8988T (cell line): ENCODE results near the gene NKAP.
"Not testable (repeated sequence)": the region's sequence is repeated elsewhere in the genome, so short reads cannot be mapped to it uniquely, and the experiment has no call there.

Source experiments
- DNase-seq: peaks from one replicate; pipeline ENCODE4 v3.0.0; 2011

Gene NKAP

DNA sequence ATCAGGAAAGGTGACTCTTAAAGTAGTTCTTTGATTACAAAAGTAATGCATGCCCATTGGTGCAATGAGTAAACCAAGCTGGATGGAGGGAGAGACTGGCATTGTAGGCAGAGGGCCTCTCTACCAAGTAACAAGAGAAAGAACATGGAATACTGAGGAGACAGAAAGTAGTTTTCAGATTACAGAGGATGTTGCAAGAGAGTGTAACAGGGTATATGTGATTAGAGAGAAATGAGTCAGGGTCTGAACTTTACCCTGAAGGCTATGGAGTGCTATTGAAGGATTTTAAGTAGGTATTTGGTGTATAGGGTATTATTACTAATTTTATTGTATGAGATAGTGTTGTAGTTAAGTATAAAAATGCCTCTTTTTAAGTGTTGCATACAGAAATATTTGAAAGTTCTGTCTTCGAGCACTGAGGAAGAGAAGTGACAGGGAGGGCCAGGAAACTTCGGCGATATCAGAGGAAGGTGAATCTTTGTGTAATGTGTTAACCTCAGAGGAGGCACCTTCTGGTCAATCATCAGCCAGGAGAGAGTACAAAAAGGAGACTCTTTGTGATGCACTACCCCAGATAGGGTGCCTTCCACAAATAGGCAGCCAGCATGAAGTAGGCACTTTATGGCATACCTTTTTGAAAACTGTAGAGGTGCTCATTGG lies 8.2 kb downstream of the NKAP start:
- DNase-seq: no peak

DNA sequence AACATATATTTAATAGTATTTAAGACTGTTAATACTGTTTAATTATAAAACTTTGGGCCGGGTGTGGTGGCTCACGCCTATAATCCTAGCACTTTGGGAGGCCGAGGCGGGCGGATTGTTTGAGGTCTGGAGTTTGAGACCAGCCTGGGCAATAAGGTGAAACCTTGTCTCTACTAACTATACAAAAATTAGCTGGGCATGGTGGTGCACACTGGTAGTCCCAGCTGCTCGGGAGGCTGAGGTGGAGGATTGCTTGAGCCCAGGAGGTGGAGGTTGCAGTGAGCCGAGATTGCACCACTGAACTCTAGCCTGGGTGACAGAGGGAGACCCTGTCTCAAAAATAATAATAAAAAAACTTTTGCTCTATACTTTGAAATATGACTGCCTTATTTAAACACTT lies 21.2 kb downstream of the NKAP start:
- DNase-seq: not testable (repeated sequence)

DNA sequence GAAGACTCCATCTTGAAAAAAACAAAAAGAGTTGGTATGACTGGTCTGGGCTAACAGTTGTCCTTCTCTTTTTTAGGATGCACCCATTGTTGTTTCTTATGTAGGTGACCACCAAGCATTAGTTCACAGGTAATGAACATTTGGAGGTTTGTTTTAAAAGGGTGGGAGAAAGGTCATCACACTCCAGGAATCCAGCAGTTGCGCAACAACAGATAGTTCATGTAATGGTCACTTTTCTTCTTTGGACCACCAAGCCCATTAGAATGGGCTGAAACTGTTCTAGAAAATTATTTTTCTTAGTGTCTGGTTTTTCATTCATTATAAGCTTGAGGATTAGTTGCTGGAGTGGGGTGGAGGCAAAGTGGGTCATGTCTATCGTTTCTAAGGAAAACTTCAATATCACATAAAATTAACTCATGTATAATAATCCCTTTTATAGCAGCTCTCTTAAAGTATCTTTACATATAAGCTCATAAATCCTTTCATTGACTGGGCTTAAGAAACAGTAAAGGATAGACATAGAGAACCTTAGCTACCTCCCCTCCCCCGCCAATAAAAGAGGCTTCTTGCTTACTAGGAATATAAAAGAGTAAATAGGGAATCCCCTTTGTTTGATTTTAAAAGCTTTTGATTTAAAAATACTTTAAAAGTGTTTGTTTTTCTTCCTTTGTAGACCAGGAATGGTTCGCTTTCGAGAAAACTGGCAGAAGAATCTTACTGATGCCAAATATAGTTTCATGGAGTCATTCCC lies 23.5 kb downstream of the NKAP start:
- DNase-seq: no peak

DNA sequence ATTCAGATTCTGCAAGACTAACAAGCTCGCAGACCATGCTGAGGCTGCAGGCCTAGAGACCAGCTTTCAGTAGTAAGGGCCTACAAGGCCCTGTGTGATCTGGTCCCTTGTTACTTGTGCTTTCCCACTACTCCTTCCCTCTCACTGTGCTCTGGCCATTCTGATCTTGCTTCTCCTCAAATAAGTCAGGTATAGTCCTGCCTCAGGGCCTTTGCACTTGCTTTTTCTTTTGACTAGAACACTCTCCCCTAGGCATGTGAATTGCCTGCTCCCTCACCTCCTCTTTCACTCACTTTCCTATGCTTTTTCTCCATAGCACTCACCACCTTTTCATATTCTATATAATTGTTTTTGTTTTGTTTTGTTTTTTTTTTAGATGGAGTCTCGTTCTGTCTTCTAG lies 25.7 kb downstream of the NKAP start:
- no peak for DNase-seq

DNA sequence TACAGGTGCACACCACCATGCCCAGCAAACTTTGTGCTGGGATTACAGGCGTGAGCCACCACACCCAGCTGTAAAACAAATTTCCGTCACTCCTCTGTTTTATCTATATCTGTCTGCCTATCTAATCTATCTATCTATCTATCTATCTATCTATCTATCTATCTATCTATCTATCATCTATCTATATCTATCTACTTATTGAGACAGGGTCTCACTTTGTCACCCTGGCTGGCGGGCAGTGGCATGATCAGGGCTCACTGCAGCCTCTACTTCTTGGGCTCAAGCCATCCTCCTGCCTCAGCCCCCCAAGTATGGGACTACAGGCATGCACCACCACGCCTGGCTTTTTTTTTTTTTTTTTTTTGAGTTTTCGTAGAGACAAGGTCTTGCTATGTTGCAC lies 27.2 kb downstream of the NKAP start:
- DNase-seq: no peak

DNA sequence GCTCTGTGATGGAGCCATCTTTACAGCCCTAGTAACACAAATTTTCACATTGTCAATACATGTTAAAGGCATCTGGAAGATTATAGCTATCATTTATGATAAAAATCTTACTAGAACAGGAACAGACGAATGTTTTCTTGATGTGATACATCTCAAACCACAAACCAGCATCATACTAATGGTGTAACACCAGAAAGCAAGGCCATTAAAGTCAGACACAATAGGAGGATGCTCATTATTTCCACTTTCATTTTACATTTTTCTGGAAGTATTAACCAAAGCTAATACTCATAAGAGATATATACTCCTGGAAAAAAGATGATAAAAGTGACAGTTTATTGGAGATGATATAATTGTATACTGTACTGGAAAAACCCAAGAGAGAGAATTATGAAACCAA lies 42.6 kb downstream of the NKAP start:
- no peak for DNase-seq

DNA sequence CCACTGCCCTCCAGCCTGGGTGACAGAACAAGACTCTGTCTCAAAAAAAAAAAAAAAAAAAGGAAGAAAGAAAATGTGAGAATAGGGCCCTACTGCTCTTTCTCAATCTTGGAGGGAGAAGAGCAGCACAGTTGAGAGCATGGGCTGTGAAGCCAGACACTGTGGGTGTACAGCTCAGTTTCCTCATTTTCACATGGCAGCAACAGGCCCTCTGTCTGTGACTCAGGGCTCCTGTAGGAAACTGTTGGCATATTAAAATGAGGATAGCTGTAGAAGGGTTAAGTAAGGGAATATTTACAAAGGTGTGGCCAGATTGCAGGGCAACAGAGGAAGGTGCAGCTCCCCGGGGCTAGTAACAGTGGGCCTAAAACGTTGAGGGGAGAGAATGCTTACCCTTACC lies 44.4 kb downstream of the NKAP start:
- no peak for DNase-seq

DNA sequence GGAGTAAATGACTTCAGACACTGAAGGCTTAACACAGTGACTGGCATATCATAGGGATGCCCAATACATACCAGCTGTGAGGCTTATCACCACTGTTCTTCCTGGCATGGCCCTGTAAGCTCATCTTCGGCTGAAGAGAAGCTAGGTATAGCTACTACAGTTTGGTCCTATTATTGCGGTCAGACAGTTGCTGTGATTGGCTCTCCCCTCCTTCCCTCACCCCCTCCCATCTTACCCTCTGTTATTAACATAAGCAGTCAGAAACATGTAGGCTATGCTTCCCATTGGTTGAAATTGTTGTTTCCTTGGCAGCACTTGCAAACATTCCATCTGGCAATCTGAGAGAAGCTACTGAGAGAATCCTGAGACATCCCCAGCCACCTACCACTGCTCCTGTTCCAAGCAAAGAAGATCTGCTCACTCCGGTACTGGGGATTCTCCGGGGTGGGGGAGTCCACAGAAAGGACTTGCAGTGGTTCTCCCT lies 47.7 kb downstream of the NKAP start, which contains the start of gene AKAP14:
TSS of gene AKAP14 (plus strand) at position 51 of the 484 bp plus-strand sequence. CDS start 7,331 bp downstream, outside the sequence.
- no peak for DNase-seq

DNA sequence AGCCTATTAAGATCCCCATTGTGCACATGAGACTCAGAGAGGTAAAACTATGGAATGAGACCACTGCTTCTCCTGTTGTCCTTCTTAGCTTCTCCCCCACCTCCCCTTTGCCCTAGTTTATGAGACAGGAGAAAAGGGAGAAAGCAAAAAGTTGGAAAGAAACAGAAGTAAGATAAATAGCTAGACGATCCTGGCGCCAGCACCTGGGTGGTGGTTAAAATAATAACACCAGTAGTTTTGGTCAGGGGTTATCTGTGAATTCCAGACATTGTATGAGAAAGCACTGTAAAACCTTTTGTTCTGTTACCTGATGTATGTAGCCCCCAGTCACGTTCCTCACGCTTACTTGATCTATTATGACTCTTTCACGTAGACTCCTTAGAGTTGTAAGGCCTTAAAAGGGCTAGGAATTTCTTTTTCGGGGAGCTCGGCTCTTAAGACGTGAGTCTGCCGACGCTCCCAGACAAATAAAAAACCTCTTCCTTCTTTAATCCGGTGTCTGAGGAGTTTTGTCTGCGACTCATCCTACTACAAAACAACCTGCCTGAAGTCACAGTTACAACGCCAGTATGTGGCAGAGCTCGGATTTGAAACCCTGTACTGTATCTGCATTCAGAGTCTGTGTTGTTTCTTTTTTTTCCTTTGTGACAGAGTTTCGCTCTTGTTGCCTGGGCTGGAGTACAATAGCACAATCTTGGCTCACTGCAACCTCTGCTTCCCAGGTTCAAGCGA lies 51.4 kb downstream of the NKAP start:
- not testable (repeated sequence) for DNase-seq

DNA sequence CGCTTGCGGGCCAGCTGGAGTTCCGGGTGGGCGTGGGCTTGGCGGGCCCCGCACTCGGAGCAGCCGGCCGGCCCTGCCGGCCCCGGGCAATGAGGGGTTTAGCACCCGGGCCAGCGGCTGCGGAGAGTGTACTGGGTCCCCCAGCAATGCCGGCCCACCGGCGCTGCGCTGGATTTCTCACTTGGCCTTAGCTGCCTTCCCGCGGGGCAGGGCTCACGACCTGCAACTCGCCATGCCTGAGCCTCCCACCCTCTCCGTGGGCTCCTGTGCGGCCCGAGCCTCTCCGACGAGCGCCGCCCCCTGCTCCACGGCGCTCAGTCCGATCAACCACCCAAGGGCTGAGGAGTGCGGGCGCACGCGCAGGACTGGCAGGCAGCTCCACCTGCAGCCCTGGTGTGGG lies 52.9 kb downstream of the NKAP start:
- not testable (repeated sequence) for DNase-seq

DNA sequence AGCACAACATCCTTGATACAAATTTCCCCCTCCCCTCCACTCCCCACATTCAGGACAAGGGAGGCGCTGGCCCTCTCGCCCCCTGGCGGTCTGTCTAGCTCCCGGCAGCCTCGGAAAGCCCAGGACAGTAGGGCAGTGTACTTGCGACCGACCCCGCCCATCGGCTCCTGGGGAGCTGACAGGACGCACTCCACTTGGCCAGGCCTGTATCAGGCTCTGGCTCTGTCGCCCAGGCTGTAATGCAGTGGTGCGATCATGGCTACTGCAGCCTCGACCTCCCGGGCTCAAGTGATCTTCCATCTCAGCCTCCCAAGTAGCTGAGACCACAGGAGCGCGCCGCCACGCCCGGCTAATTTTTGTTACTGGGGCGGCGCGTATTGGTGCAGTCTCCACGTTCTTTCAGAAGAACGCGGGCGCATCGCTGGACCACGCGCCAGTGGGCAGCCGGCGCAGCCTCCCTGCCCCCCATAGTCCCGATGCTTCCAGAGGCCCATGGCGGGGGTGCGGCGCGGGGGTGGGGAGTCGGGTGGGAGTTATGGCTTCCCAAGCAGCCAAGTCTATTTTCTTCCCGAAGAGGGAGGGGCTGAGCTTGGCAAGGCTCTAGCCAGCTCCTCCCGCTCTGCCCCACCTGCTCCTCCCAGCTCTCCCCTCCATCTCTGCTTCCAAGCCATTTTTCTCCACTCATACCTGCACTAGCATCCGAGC lies 55.7 kb downstream of the NKAP start:
- DNase-seq: no peak

DNA sequence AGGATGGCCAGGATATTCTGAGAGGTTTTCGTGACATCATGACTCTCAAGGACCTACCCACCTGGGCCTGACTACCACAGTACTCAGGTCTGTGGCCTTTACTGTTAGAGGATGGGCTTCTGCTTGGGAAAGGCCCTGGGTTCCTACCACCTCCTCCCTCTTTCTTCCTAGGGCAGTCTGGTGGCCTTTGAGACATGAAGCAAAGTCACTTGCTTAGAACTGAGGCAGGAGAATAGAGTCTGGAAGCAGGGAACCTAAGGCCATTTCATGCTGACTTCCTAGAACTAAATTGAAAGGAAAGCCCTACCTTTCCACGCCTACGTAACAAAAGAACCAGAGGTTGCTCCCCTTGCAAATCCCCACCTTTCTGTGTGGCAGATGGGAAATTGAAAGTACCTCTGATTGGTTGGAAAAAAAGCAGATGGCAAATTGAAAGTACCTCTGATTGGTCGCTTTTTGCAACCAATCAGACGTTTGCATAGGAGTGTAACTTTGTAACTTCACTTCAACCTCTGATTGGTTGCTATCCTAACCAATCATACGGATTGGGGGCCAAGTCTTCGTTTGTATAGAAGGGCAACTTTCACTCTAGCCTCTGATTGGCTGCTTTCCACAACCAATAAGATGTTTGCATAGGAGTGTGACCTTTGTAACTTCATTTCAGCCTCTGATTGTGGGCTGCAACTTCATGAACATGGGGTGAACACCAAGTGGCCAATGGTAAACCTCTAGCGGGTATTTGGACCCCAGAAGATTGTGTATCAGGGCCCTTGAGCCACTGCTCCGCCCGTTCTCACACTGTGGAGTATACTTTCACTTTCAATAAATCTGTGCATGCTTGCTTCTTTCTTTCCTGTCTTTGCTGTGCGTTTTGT lies 57.8 kb downstream of the NKAP start:
- no peak for DNase-seq

DNA sequence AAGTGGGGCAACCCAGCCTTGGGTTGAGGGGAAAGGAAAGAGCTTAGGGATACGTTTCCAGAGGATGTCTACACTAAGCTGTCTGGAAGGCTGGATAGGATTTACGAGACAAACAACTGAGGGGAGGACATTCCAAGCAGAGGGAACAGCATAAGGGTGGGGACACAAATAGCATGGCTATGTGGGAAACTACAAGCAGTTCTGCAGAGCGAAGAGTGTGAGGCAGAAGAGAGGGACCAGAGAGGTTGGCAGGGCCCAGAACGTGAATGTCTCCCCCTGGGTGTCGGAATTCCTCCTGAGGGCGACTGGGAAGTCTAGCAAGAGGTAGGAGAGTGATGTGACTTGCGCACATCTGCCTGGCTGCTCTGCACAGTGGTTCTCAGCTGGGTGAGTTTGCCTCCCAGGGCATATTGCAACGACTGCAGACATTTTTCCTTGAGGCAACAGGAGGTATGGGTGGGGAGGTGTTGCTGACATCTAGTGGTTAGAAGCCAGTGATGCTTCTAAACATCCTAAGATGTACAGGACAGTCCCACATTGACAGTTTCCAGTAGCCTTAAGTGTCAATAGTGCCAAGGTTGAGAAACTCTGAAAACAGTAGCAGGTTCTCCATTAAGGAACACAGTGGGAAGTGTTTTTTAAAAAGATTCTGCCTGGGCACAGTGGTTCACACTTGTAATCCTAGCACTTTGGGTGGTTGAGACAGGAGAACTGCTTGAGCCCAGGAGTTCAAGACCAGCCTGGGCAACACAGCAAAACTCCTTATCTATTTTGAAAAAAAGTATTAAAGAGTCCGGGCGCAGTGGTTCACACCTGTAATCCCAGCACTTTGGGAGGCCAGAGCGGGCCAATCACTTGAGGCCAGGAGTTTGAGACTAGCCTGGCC lies 62.8 kb downstream of the NKAP start:
- DNase-seq: peak; percentile 53

DNA sequence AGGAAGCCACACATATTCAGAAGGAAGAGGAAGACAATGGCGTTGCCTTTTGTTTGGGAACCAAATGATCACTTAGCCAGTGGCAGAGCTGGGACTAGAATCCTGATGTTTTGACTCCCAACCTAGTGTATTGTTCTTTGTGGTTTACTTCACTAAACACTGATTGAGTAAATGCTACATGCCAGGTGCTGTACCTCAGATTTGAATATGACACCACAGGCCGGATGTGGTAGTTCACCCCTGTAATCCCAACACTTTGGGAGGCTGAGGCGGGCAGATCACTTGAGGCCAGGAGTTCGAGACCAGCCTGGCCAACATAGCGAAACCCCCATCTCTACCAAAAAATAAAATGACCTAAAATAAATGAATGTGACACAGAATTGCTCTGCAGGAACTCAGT lies 63.5 kb downstream of the NKAP start:
- no peak for DNase-seq

DNA sequence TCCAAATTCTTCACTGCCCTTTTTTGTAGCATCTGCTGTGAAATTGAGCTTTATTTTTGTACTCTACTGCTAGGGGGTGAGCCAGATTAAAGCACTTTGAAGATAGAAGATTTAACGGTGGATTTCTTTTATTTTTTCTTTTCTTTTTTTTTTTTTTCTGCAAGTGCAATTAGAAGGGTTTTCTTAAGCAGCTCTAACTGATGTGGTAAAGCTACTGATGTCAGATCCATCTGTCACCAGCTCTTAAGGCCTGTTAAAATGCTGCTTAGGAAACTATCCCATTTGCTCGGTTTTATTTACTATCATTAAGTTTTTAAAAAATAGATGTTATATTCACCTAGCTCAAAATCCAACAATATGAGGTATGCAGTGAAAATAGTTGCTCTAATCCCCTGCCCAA lies 64.8 kb downstream of the NKAP start:
- no peak for DNase-seq

DNA sequence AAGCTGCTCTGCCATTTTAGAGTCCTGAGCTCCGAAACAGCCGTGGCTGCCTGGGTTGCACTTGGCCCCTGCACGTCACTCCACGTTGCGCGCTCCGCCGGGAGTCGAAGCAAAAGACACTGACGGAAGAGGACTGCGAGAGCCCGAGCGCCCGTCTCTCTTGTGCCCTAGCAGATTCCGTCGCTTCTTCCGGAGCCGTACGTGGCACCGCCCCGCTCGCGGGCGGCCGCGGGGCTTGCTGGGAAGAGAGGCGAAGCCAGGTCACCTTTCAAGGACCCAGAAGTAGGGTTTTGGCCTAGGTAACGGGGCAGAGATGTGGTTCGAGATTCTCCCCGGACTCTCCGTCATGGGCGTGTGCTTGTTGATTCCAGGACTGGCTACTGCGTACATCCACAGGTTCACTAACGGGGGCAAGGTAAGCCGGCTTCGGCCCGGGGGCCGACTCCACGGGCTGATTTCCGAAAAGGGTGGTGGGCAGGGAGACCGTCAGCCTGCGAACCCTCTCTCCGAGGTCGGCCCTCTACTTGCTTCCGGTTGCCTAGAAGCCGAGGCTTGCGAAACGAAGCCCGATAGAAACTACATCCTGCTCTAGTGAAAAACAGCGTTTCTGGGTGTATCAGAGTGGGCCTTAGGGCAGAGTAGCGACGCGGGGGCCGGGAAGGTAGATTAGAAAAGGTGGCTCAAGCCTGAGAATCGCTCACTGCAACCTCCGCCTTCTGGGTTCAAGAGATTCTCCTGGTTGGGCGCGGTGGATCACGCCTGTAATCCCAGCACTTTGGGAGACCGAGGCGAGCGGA lies 71.8 kb downstream of the NKAP start, which contains the start of the genes NDUFA1 and RNF113A:
TSS of gene NDUFA1 (plus strand) at position 234 of the 797 bp plus-strand sequence. CDS start at position 314, 80 bp downstream.
TSS of gene RNF113A (minus strand) at position 135 of the 797 bp plus-strand sequence. CDS start at position 15, 120 bp downstream.
- DNase-seq: no peak

DNA sequence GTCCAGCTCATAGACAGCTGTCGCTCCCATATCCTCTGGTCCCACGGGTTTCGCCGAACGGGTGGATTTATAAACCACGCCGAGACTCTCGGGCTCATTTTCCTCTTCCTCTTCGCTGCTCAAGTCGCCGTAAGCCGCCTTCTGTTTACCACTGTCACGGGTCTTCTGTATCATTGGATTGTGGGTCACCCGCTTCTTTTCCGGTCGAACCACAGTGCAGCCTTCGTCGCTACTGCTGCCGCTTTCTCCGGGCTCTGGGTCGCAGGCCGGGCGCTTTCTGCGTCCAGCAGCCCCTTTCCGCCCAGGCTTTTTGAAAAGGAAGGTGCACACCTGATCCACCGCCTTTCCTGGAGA lies 72.3 kb downstream of the NKAP start:
- no peak for DNase-seq
